D721Med (cell line): ENCODE results near the gene ATP5F1E.

Experiments used
- DNase-seq: peaks from one replicate; pipeline ENCODE4 v3.0.0; 2011; ENCODE audit warnings: low spot score; ENCODE audit not compliant: insufficient read length
- FAIRE-seq: peaks from 2 replicates; lab custom pipeline; 2011; peaks lifted over from hg19 to GRCh38; lab: Jason Lieb, UNC
- TF ChIP-seq, protein P1 (sequence below): IDR thresholded peaks from 2 replicates; pipeline ENCODE4 v1.5.1; 2012; ENCODE audit warnings: mild to moderate bottlenecking, control low read depth; ENCODE audit not compliant: insufficient read depth; ENCODE audit errors: missing control alignments

The ATP5F1E gene

DNA sequence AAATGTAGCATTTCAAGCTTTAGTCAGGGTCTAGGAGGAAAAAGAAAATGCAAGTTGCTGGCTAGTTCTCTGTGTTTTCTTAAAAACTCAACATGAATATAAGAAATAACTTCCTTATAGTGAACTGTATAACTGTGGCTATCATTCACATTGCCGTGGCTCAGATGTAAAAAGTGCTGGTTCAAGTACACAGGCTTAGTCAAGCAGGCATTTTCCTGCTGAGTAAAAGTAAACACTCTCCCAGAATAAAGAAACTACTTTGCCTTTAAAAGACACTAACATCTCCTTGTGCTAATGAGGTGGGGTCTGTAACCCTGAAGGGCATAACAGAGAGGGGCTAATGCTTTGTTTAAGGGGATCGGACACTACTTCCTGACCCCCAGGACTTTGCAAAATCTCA is 3.3 kb downstream of the ATP5F1E start:
- TF ChIP-seq, protein P1, sequence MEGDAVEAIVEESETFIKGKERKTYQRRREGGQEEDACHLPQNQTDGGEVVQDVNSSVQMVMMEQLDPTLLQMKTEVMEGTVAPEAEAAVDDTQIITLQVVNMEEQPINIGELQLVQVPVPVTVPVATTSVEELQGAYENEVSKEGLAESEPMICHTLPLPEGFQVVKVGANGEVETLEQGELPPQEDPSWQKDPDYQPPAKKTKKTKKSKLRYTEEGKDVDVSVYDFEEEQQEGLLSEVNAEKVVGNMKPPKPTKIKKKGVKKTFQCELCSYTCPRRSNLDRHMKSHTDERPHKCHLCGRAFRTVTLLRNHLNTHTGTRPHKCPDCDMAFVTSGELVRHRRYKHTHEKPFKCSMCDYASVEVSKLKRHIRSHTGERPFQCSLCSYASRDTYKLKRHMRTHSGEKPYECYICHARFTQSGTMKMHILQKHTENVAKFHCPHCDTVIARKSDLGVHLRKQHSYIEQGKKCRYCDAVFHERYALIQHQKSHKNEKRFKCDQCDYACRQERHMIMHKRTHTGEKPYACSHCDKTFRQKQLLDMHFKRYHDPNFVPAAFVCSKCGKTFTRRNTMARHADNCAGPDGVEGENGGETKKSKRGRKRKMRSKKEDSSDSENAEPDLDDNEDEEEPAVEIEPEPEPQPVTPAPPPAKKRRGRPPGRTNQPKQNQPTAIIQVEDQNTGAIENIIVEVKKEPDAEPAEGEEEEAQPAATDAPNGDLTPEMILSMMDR, result no peak
- no peak for FAIRE-seq
- DNase-seq, result no peak

DNA sequence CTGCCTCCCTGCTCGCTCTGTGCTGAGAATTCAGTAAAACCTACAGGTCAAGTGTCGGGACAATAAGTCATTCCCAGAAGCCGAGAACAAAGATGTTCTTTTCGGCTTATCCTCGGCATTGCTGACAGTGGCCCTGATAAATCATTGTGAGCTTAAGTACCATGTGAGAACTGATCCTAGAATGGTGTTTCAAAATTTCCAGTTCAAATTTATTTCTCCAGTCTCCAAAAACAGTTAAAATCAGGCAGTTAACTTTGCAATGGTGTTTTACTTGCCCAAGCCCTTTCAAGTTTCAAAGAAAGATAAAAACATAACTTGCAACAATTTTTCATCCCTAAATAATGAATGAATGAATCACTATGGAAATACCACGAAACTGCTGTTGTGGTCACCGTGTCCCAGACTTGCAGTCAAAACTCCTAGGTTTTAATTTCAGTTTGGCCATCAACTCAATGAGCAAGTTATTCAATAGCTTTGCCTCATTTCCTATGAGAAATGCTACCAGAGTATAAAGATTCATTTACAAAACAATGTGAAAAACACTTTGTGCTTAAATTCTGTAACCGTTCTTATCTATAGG is 4.3 kb downstream of the ATP5F1E start:
- TF ChIP-seq, protein P1, result no peak
- DNase-seq (no peak), FAIRE-seq (no peak)

DNA sequence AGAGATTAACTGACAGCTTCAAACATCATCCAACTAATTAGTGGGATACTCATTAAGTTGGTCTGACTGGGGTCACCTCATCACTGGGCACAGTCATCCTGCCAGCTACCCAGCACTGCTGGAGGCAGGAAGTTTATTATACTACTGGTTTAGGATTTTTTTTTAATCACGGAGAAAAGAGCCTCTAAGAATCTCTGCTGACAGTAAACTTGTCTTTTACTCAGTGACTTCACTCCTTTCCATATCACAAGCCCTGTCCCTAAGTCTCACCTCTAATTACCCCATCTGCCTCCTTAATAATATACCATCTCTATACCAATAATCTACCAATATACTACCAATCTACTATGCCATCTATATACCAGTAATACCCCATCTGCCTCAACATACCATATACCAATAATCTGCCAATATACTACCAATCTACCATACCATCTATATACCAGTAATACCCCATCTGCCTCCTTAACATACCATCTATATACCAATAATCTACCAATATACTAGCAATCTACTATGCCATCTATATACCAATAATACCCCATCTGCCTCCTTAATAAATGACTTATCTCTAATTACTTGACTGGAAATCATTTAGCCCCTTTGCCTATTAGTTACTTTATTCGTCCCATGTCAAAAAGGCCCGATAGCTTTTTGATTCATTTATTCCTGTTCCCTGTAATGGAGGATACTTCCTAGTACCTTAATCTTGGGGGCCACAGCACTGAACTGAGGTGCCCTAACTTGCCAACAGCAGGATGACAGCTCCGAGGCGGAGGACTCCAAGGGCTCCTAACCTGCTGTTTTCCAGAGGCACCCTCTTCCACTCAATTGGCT is 5.0 kb downstream of the ATP5F1E start:
- TF ChIP-seq, protein P1, result no peak
- FAIRE-seq (no peak), DNase-seq (no peak)

DNA sequence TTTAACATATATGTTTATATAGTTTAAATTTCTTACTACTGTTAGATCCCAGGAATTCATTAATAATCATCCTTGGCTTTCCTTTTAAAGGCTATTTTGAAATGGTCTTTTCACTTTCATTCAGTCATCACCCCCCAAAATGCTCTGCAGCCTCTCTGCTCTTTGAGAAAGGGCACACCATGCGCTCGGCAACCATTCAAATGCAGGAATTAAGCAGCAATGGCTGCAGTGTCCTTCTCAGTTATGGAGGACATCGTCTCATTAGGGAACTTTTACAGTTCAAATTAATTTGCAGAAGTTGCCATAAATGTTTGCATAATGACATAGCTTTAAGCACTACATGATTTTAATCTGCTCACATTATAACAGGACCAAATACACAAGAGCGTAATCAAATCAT is 6.6 kb downstream of the ATP5F1E start:
- FAIRE-seq, result no peak
- TF ChIP-seq, protein P1, result no peak
- no peak for DNase-seq

DNA sequence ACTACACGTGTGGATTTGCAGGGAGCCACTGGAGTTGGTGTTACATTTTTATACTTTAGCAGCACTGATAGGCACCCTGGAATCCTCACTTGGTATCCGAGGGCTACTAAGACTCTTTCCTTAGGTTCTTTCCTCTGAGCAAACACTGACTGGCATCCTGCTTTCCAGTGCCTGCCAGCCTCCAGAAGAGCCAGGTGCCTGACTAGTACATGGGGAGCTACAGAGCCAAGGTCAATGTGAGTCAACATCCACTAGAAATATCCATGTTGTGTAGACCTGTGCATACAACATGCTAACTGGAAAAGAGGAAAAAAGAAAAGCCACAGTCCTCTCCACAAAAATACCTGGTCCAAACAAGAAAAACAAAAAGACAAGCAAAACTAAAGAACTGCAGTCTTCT is 7.0 kb downstream of the ATP5F1E start:
- no peak for FAIRE-seq
- TF ChIP-seq, protein P1, result no peak
- no peak for DNase-seq

DNA sequence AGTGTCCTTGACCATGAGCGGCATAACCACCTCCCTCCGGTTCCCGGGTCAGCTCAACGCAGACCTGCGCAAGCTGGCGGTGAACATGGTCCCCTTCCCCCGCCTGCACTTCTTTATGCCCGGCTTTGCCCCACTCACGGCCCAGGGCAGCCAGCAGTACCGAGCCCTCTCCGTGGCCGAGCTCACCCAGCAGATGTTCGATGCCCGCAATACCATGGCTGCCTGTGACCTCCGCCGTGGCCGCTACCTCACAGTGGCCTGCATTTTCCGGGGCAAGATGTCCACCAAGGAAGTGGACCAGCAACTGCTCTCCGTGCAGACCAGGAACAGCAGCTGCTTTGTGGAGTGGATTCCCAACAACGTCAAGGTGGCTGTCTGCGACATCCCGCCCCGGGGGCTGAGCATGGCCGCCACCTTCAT is 8.0 kb downstream of the ATP5F1E start:
- TF ChIP-seq, protein P1, result no peak
- FAIRE-seq, result no peak

DNA sequence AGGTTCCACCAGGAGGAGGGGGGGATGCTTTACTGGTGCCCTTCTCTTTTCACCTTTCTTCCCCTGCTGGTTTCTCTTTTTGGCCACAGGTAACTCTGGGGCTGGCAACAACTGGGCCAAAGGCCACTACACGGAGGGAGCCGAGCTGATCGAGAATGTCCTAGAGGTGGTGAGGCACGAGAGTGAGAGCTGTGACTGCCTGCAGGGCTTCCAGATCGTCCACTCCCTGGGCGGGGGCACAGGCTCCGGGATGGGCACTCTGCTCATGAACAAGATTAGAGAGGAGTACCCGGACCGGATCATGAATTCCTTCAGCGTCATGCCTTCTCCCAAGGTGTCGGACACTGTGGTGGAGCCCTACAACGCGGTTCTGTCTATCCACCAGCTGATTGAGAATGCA is 8.5 kb downstream of the ATP5F1E start:
- FAIRE-seq, result no peak
- DNase-seq, result no peak
- TF ChIP-seq, protein P1, result no peak

More for the DNA sequence above, 8.0 kb downstream of the ATP5F1E start:
- DNase-seq, result no peak
